HepG2 (cell line): Measurements from ENCODE around the gene GGPS1. TPM values are rescaled to one million over a fixed set of nuclear protein-coding genes. Genes with fewer than 3 reads are reported as not detected.

ENCODE experiments used
- ESRRA ChIP-seq: sonication (generic); formaldehyde crosslinking; IDR thresholded peaks from 2 replicates; pipeline ENCODE4 v1.5.1; 2020; ENCODE audit warnings: mild to moderate bottlenecking, low read depth, missing genetic modification reagents
- GRHL1 ChIP-seq: sonication (generic); formaldehyde crosslinking; conservative IDR thresholded peaks from 2 replicates; pipeline ENCODE4 v1.8.0; 2022; ENCODE audit warnings: missing genetic modification reagents
- KAT2B ChIP-seq: fragments of 150-350 bp; IDR thresholded peaks from 2 replicates; pipeline ENCODE4 v1.6.1; 2014; ENCODE audit warnings: low read depth, low read length, borderline replicate concordance
- MIER2 ChIP-seq: IDR thresholded peaks from 2 replicates; pipeline ENCODE4 v1.6.1; 2016; ENCODE audit warnings: missing biosample characterization, missing genetic modification reagents
- MXD1 ChIP-seq: sonication (generic); formaldehyde crosslinking; IDR thresholded peaks from 2 replicates; pipeline ENCODE4 v1.4.0; 2020; ENCODE audit warnings: mild to moderate bottlenecking, missing genetic modification reagents
- ONECUT2 ChIP-seq: sonication (generic); formaldehyde crosslinking; IDR thresholded peaks from 2 replicates; pipeline ENCODE4 v1.4.0; 2020; ENCODE audit warnings: missing genetic modification reagents
- RCOR2 ChIP-seq: IDR thresholded peaks from 2 replicates; pipeline ENCODE4 v1.6.1; 2016; ENCODE audit warnings: missing biosample characterization, missing genetic modification reagents
- SMYD3 ChIP-seq: sonication (generic); formaldehyde crosslinking; IDR thresholded peaks from 2 replicates; pipeline ENCODE4 v1.8.1; 2023; ENCODE audit warnings: mild to moderate bottlenecking, missing genetic modification reagents
- TMF1 ChIP-seq: sonication (generic); formaldehyde crosslinking; IDR thresholded peaks from 2 replicates; pipeline ENCODE4 v1.8.1; 2022; ENCODE audit warnings: low read depth, missing genetic modification reagents
- ZFP41 ChIP-seq: sonication (generic); formaldehyde crosslinking; IDR thresholded peaks from 2 replicates; pipeline ENCODE4 v1.4.0; 2020; ENCODE audit warnings: mild to moderate bottlenecking, missing genetic modification reagents, borderline replicate concordance
- ZMYM2 ChIP-seq: sonication (generic); formaldehyde crosslinking; IDR thresholded peaks from 2 replicates; pipeline ENCODE4 v1.8.0; 2022; ENCODE audit warnings: mild to moderate bottlenecking, missing genetic modification reagents
- ZNF101 ChIP-seq: sonication (generic); formaldehyde crosslinking; IDR thresholded peaks from 2 replicates; pipeline ENCODE4 v1.4.0; 2020; ENCODE audit warnings: mild to moderate bottlenecking, low read depth, missing genetic modification reagents, borderline replicate concordance
- ZNF24 ChIP-seq: fragments of 450-650 bp; IDR thresholded peaks from 2 replicates; pipeline ENCODE4 v1.6.1; 2017; ENCODE audit warnings: antibody characterized with exemption, mild to moderate bottlenecking
- ZNF713 ChIP-seq: sonication (generic); formaldehyde crosslinking; IDR thresholded peaks from 2 replicates; pipeline ENCODE4 v1.4.0; 2020; ENCODE audit warnings: mild to moderate bottlenecking, missing genetic modification reagents
- ZNF766 ChIP-seq: sonication (generic); formaldehyde crosslinking; IDR thresholded peaks from 2 replicates; pipeline ENCODE4 v1.5.0; 2020; ENCODE audit warnings: missing genetic modification reagents, borderline replicate concordance
- ZNF883 ChIP-seq: sonication (generic); formaldehyde crosslinking; IDR thresholded peaks from 2 replicates; pipeline ENCODE4 v1.5.1; 2020; ENCODE audit warnings: mild to moderate bottlenecking, missing genetic modification reagents; ENCODE audit errors: not compliant biosample characterization
- polyA plus RNA-seq, 8 experiments: library from polyadenylated mRNA; depleted of rRNA in 3 of 8; stranded (reverse) in 7 of 8; unstranded in 1 of 8; fragments of >200 nt; fragmentation: Illumina TruSeq in 4 of 8; extraction: Trizol in 4 of 8; gene quantifications; 2 replicates each; pipeline versions ENCODE4 v1.2.1 to v1.2.3, GENCODE V29; 2011 to 2016; ENCODE audit warnings: low read depth in 4 of 8, missing spikeins in 1 of 8, mixed read lengths in 1 of 8; ENCODE audit not compliant: insufficient read depth in 1 of 8
- total RNA-seq, 5 experiments: library from RNA; depleted of rRNA; stranded (reverse); fragments of >200 nt; fragmentation: Illumina TruSeq; extraction: Trizol; gene quantifications; 2 replicates each; pipeline ENCODE4 v1.2.3, GENCODE V29; 2016; ENCODE audit warnings: low read depth in 1 of 5
- TF ChIP-seq, protein P1 (sequence below): sonication (generic); formaldehyde crosslinking; IDR thresholded peaks from 2 replicates; pipeline ENCODE4 v1.5.0; 2020; ENCODE audit warnings: mild to moderate bottlenecking, missing genetic modification reagents
- TF ChIP-seq, protein P2 (sequence below): sonication (generic); formaldehyde crosslinking; IDR thresholded peaks from 2 replicates; pipeline ENCODE4 v1.5.0; 2020; ENCODE audit warnings: mild to moderate bottlenecking, missing genetic modification reagents, borderline replicate concordance

Gene GGPS1
- total and polyA plus RNA-seq, 2 of the 13 experiments (the other 11 are each of a cell fraction or from before 2014, with no cell fraction given) = 28.8 to 42.6 TPM

GRCh38 chr1:235326719-235327558 lies 1.4 kb upstream of the GGPS1 start (continued):
- TF ChIP-seq KAT2B = no peak
- no peak for TF ChIP-seq ONECUT2 (CRISPR knock-in tag)
- no peak for TF ChIP-seq RCOR2 (CRISPR knock-in tag)
- TF ChIP-seq ZNF883 (CRISPR knock-in tag) = peak; percentile 11
- TF ChIP-seq MIER2 (CRISPR knock-in tag) = no peak
- TF ChIP-seq, protein P1, sequence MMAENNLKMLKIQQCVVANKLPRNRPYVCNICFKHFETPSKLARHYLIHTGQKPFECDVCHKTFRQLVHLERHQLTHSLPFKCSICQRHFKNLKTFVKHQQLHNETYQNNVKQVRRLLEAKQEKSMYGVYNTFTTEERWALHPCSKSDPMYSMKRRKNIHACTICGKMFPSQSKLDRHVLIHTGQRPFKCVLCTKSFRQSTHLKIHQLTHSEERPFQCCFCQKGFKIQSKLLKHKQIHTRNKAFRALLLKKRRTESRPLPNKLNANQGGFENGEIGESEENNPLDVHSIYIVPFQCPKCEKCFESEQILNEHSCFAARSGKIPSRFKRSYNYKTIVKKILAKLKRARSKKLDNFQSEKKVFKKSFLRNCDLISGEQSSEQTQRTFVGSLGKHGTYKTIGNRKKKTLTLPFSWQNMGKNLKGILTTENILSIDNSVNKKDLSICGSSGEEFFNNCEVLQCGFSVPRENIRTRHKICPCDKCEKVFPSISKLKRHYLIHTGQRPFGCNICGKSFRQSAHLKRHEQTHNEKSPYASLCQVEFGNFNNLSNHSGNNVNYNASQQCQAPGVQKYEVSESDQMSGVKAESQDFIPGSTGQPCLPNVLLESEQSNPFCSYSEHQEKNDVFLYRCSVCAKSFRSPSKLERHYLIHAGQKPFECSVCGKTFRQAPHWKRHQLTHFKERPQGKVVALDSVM (CRISPR knock-in tag) = 0 out of 2 replicates have a peak, but pooled peaks have one; percentile 19
- TF ChIP-seq MXD1 = no peak
- no peak for TF ChIP-seq SMYD3 (CRISPR knock-in tag)
- no peak for TF ChIP-seq ESRRA (CRISPR knock-in tag)
- TF ChIP-seq ZNF713 = 0 out of 2 replicates have a peak, but pooled peaks have one; percentile 6
- TF ChIP-seq TMF1 (CRISPR knock-in tag) = no peak
- TF ChIP-seq ZFP41 (CRISPR knock-in tag) = no peak
- TF ChIP-seq, protein P2, sequence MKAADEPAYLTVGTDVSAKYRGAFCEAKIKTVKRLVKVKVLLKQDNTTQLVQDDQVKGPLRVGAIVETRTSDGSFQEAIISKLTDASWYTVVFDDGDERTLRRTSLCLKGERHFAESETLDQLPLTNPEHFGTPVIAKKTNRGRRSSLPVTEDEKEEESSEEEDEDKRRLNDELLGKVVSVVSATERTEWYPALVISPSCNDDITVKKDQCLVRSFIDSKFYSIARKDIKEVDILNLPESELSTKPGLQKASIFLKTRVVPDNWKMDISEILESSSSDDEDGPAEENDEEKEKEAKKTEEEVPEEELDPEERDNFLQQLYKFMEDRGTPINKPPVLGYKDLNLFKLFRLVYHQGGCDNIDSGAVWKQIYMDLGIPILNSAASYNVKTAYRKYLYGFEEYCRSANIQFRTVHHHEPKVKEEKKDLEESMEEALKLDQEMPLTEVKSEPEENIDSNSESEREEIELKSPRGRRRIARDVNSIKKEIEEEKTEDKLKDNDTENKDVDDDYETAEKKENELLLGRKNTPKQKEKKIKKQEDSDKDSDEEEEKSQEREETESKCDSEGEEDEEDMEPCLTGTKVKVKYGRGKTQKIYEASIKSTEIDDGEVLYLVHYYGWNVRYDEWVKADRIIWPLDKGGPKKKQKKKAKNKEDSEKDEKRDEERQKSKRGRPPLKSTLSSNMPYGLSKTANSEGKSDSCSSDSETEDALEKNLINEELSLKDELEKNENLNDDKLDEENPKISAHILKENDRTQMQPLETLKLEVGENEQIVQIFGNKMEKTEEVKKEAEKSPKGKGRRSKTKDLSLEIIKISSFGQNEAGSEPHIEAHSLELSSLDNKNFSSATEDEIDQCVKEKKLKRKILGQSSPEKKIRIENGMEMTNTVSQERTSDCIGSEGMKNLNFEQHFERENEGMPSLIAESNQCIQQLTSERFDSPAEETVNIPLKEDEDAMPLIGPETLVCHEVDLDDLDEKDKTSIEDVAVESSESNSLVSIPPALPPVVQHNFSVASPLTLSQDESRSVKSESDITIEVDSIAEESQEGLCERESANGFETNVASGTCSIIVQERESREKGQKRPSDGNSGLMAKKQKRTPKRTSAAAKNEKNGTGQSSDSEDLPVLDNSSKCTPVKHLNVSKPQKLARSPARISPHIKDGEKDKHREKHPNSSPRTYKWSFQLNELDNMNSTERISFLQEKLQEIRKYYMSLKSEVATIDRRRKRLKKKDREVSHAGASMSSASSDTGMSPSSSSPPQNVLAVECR = no peak; the same call in 1 of the 2 replicates
- TF ChIP-seq ZNF766 (CRISPR knock-in tag) = no peak
- no peak for TF ChIP-seq GRHL1 (CRISPR knock-in tag)
- TF ChIP-seq ZNF24 = no peak
- no peak for TF ChIP-seq ZNF101 (CRISPR knock-in tag)
- no peak for TF ChIP-seq ZMYM2 (CRISPR knock-in tag)
